Bronchial epithelial cell (primary cell): ENCODE data around the gene SCLY. TPM values are rescaled to one million over a fixed set of nuclear protein-coding genes. Genes with fewer than 3 reads are reported as not detected.
"Not testable (repeated sequence)": the region's sequence is repeated elsewhere in the genome, so short reads cannot be mapped to it uniquely, and the experiment has no call there.

ENCODE experiments used
- DNase-seq: peaks from one replicate; pipeline ENCODE4 v3.0.0-alpha.2; 2010; ENCODE audit warnings: low read depth
- FAIRE-seq: peaks from 2 replicates; lab custom pipeline; 2011; peaks lifted over from hg19 to GRCh38; lab: Jason Lieb, UNC
- H3K27me3 ChIP-seq: 2 replicates; pipeline ENCODE4 v1.5.1; 2011; ENCODE audit warnings: low read length; ENCODE audit not compliant: control insufficient read depth, insufficient read depth
- H3K36me3 ChIP-seq: 2 replicates; pipeline ENCODE4 v1.5.1; 2011; ENCODE audit warnings: low read length; ENCODE audit not compliant: control insufficient read depth, insufficient read depth
- H3K4me3 ChIP-seq: 2 replicates; pipeline ENCODE4 v1.5.1; 2011; ENCODE audit warnings: mild to moderate bottlenecking, low read depth, low read length, control low read depth
- CTCF ChIP-seq: IDR thresholded peaks from 2 replicates; pipeline ENCODE4 v1.5.1; 2011; ENCODE audit warnings: mild to moderate bottlenecking, moderate library complexity, low read length, control low read depth, inconsistent platforms; ENCODE audit not compliant: insufficient read depth, severe bottlenecking
- total RNA-seq: library from RNA; depleted of rRNA; stranded (reverse); fragments of >200 nt; gene quantifications from 2 replicates; pipeline ENCODE4 v1.2.1, GENCODE V29; 2014

SCLY gene
- total RNA-seq, 1 donor from 2014 or later: 12.6 TPM

GRCh38 chr2:238114331-238114841, 53.6 kb downstream of the SCLY start:
- no peak for FAIRE-seq
- no peaks in the 10 kb centered on the region for H3K36me3 ChIP-seq
- H3K27me3 ChIP-seq: no peaks in the 10 kb centered on the region
- no peak for TF ChIP-seq CTCF
- H3K4me3 ChIP-seq: no peak overlapping the region
- DNase-seq: no peak

- Histone ChIP-seq H3K36me3 (no peaks in the 10 kb centered on the region), H3K27me3 (peaks cover 5% of the 10 kb centered on the region), H3K4me3 (no peak overlapping the region)
- FAIRE-seq: no peak
- no peak for DNase-seq
- TF ChIP-seq CTCF: no peak
Observed at GRCh38 chr2:238114851-238115660, 54.3 kb downstream of the SCLY start.

- DNase-seq, H3K36me3 ChIP-seq, H3K4me3 ChIP-seq, FAIRE-seq, H3K27me3 ChIP-seq: not testable (repeated sequence)
Observed at GRCh38 chr2:238115709-238116108, 54.9 kb downstream of the SCLY start.

GRCh38 chr2:238116298-238117198, 55.7 kb downstream of the SCLY start:
- FAIRE-seq (peak; percentile 62), DNase-seq (no peak)
- H3K36me3 ChIP-seq: no peaks in the 10 kb centered on the region
- no peak for TF ChIP-seq CTCF
- H3K27me3 ChIP-seq: peaks cover 8% of the 10 kb centered on the region
- no peak overlapping the region for H3K4me3 ChIP-seq

GRCh38 chr2:238117199-238118154, 56.7 kb downstream of the SCLY start:
- FAIRE-seq: no peak
- Histone ChIP-seq H3K4me3 (no peak overlapping the region), H3K36me3 (no peaks in the 10 kb centered on the region), H3K27me3 (peaks cover 8% of the 10 kb centered on the region)
- DNase-seq: peak; percentile 25
- TF ChIP-seq CTCF: no peak
